Stimulated activated CD4-positive, alpha-beta T cell treated with anti-CD3 and anti-CD28 coated beads, Interleukin-15, amount 100 ng/mL, for 48 hours (primary cell): ENCODE data around the gene MYBBP1A.

Experiments used
- DNase-seq, 2 donors: peaks; one replicate each; pipeline ENCODE4 v3.0.0-alpha.2; 2020; ENCODE audit warnings: low read depth in 2 of 2

The MYBBP1A gene

GRCh38 chr17:4537451-4538235, 17.5 kb downstream of the MYBBP1A start:
- DNase-seq: no peak

GRCh38 chr17:4536742-4537411, 18.3 kb downstream of the MYBBP1A start:
- DNase-seq: no peak

- no peak for DNase-seq
Measured at GRCh38 chr17:4536259-4536741, 18.9 kb downstream of the MYBBP1A start.

GRCh38 chr17:4535667-4536258, 19.4 kb downstream of the MYBBP1A start:
- DNase-seq: no peak

- DNase-seq: no peak
Measured at GRCh38 chr17:4534928-4535666, 20.1 kb downstream of the MYBBP1A start.

- DNase-seq: no peak
Measured at GRCh38 chr17:4534515-4534914, 20.7 kb downstream of the MYBBP1A start.

GRCh38 chr17:4533523-4534504, 21.4 kb downstream of the MYBBP1A start:
- DNase-seq: no peak

GRCh38 chr17:4532860-4533522, 22.2 kb downstream of the MYBBP1A start:
- no peak for DNase-seq

GRCh38 chr17:4531988-4532736, 23.0 kb downstream of the MYBBP1A start:
- DNase-seq: no peak

GRCh38 chr17:4530799-4531730, 24.1 kb downstream of the MYBBP1A start:
- DNase-seq: no peak

GRCh38 chr17:4529533-4530152, 25.5 kb downstream of the MYBBP1A start:
- no peak for DNase-seq

- DNase-seq: no peak
Measured at GRCh38 chr17:4527566-4528125, 27.5 kb downstream of the MYBBP1A start.

- DNase-seq: no peak
Measured at GRCh38 chr17:4527134-4527533, 28.1 kb downstream of the MYBBP1A start.

- no peak for DNase-seq
Measured at GRCh38 chr17:4525691-4526397, 29.3 kb downstream of the MYBBP1A start.

- no peak for DNase-seq
Measured at GRCh38 chr17:4523946-4524345, 31.2 kb downstream of the MYBBP1A start.

GRCh38 chr17:4522661-4523060, 32.5 kb downstream of the MYBBP1A start:
- no peak for DNase-seq
